Prostate gland (tissue), 2 donors: ENCODE measurements around the gene IGBP1. TPM values are rescaled to one million over a fixed set of nuclear protein-coding genes. Genes with fewer than 3 reads are reported as not detected.

Source experiments
- DNase-seq: peaks from one replicate; pipeline ENCODE4 v3.0.0-alpha.2; 2019; ENCODE audit warnings: low spot score
- H3K27ac ChIP-seq, 2 donors: fragments of 200-600 bp; sonication (generic); 2 replicates each; pipeline ENCODE4 v1.5.1; 2017 to 2019
- H3K27me3 ChIP-seq: fragments of 200-600 bp; sonication (generic); replicated peaks from 2 replicates; pipeline ENCODE4 v1.5.1; 2019; ENCODE audit not compliant: insufficient read depth
- H3K36me3 ChIP-seq, 2 donors: fragments of 200-600 bp; sonication (generic); 1 replicate in 1 of 2; 2 replicates in 1 of 2; pipeline versions ENCODE4 v1.5.1 to v1.8.1; 2017 to 2019
- H3K4me1 ChIP-seq: fragments of 200-600 bp; sonication (generic); replicated peaks from 2 replicates; pipeline ENCODE4 v1.5.1; 2019
- H3K4me3 ChIP-seq, 2 donors: fragments of 200-600 bp; sonication (generic); 2 replicates each; pipeline ENCODE4 v1.5.1; 2017 to 2019
- H3K9me3 ChIP-seq: fragments of 200-600 bp; sonication (generic); 2 replicates; pipeline ENCODE4 v1.5.1; 2017
- CTCF ChIP-seq, 4 experiments: fragments of 200-600 bp in 2 of 4; fragments of 450-650 bp in 2 of 4; sonication (generic) in 2 of 4; IDR thresholded peaks; 1 replicate in 3 of 4; 2 replicates in 1 of 4; pipeline ENCODE4 v1.5.1; 2016 to 2019; ENCODE audit warnings: antibody characterized with exemption in 4 of 4, mild to moderate bottlenecking in 2 of 4, moderate library complexity in 2 of 4
- POLR2A ChIP-seq: fragments of 450-650 bp; IDR thresholded peaks from one replicate; pipeline ENCODE4 v1.6.1; 2016; ENCODE audit warnings: antibody characterized with exemption, mild to moderate bottlenecking
- POLR2AphosphoS5 ChIP-seq: sonication (generic); formaldehyde crosslinking; IDR thresholded peaks from one replicate; pipeline ENCODE4 v1.6.1; 2017; ENCODE audit warnings: antibody characterized with exemption
- WGBS: methylation state at CpG from one replicate; pipeline ENCODE4 v1.1.5; 2018; 5-methylcytosine and 5-hydroxymethylcytosine counted together
- intact Hi-C: fragments of 100-400 bp; cut with DNase I; formaldehyde crosslinking; loops from one replicate; pipeline ENCODE4 v1.14.2; 2022
- total RNA-seq, 2 donors: library from RNA; depleted of rRNA; stranded (reverse); fragments of >200 nt; gene quantifications; one replicate each; pipeline ENCODE4 v1.1.0, GENCODE V29; 2016

The IGBP1 gene
- total RNA-seq, 2 donors from 2014 or later: 54.9 to 62.6 TPM

GRCh38 chrX:70141373-70141772 is 8.1 kb downstream of the IGBP1 start:
- intact Hi-C loops: no loop called here
- Histone ChIP-seq H3K4me1 (no peaks in the 10 kb centered on the region), H3K9me3 (no peaks in the 10 kb centered on the region), H3K36me3 (no peaks in the 10 kb centered on the region), H3K27me3 (no peaks in the 10 kb centered on the region), H3K4me3 (no peak overlapping the region), H3K27ac (no peak overlapping the region)
- TF ChIP-seq CTCF (IDR thresholded peaks at IDR 0.05): no peak
- no peak for TF ChIP-seq POLR2AphosphoS5
- TF ChIP-seq POLR2A: no peak
- DNase-seq: no peak
- 65% methylated on average over 2 of the region's 2 CpGs for WGBS

GRCh38 chrX:70166601-70167590 is 33.6 kb downstream of the IGBP1 start:
- Histone ChIP-seq H3K4me3 (no peak overlapping the region), H3K36me3 (no peaks in the 10 kb centered on the region), H3K27me3 (no peaks in the 10 kb centered on the region), H3K27ac (no peak overlapping the region), H3K4me1 (no peaks in the 10 kb centered on the region), H3K9me3 (no peaks in the 10 kb centered on the region)
- WGBS: 88% methylated on average over 17 of the region's 19 CpGs
- intact Hi-C loops: no loop called here
- TF ChIP-seq CTCF (IDR thresholded peaks at IDR 0.05) (no peak), POLR2AphosphoS5 (no peak), POLR2A (no peak)
- DNase-seq: no peak

- Histone ChIP-seq H3K27ac (no peak overlapping the region), H3K27me3 (no peaks in the 10 kb centered on the region), H3K9me3 (no peaks in the 10 kb centered on the region), H3K4me3 (no peak overlapping the region), H3K36me3 (no peaks in the 10 kb centered on the region), H3K4me1 (no peaks in the 10 kb centered on the region)
- TF ChIP-seq POLR2A: no peak
- no peak for TF ChIP-seq POLR2AphosphoS5
- TF ChIP-seq CTCF (IDR thresholded peaks at IDR 0.05): no peak
- no peak for DNase-seq
- 24% methylated on average over 11 of the region's 11 CpGs for WGBS
- intact Hi-C loops: no loop called here
Observed at GRCh38 chrX:70168238-70169188, 35.3 kb downstream of the IGBP1 start.

GRCh38 chrX:70169281-70169680 is 36.0 kb downstream of the IGBP1 start:
- no peak for TF ChIP-seq POLR2AphosphoS5
- intact Hi-C loops: no loop called here
- H3K4me1 ChIP-seq: no peaks in the 10 kb centered on the region
- no peak overlapping the region for H3K27ac ChIP-seq
- 89% methylated on average over 7 of the region's 7 CpGs for WGBS
- H3K4me3 ChIP-seq: no peak overlapping the region
- H3K36me3 ChIP-seq: no peaks in the 10 kb centered on the region
- H3K27me3 ChIP-seq: no peaks in the 10 kb centered on the region
- no peaks in the 10 kb centered on the region for H3K9me3 ChIP-seq
- no peak for DNase-seq

- intact Hi-C loops: no loop called here
- Histone ChIP-seq H3K27me3 (no peaks in the 10 kb centered on the region), H3K4me3 (no peak overlapping the region), H3K4me1 (no peaks in the 10 kb centered on the region), H3K36me3 (no peaks in the 10 kb centered on the region), H3K9me3 (no peaks in the 10 kb centered on the region), H3K27ac (no peak overlapping the region)
- no peak for DNase-seq
- 82% methylated on average over 2 of the region's 2 CpGs for WGBS
- TF ChIP-seq POLR2A (no peak), POLR2AphosphoS5 (no peak), CTCF (IDR thresholded peaks at IDR 0.05) (no peak)
Observed at GRCh38 chrX:70171624-70172023, 38.4 kb downstream of the IGBP1 start.
